Endothelial cell of umbilical vein (primary cell): ENCODE data around the gene NCKAP5.

Experiments
- CTCF ChIP-seq, 2 donors: IDR thresholded peaks; 1 replicate in 1 of 2; 2 replicates in 1 of 2; pipeline ENCODE4 v1.5.1; 2011; ENCODE audit warnings: low read length in 2 of 2, mild to moderate bottlenecking in 2 of 2, moderate library complexity in 2 of 2, control low read depth in 1 of 2, inconsistent platforms in 1 of 2, low read depth in 1 of 2; ENCODE audit not compliant: insufficient read depth in 1 of 2; ENCODE audit errors: extremely low read depth in 1 of 2
- EZH2 ChIP-seq: IDR thresholded peaks from 2 replicates; pipeline ENCODE4 v1.6.1; 2012; ENCODE audit warnings: borderline replicate concordance, low read depth, mild to moderate bottlenecking, moderate library complexity, low read length, inconsistent platforms; ENCODE audit not compliant: severe bottlenecking
- JUN ChIP-seq: IDR thresholded peaks from 2 replicates; pipeline ENCODE4 v1.6.1; 2011; ENCODE audit warnings: borderline replicate concordance, low read depth; ENCODE audit not compliant: insufficient read length, insufficient read depth
- MAX ChIP-seq: IDR thresholded peaks from 2 replicates; pipeline ENCODE4 v1.6.1; 2011; ENCODE audit not compliant: insufficient read depth, insufficient read length
- MYC ChIP-seq: IDR thresholded peaks from one replicate; pipeline ENCODE4 v1.6.1; 2011; ENCODE audit warnings: mild to moderate bottlenecking, low read depth, low read length
- POLR2AphosphoS5 ChIP-seq: IDR thresholded peaks from 2 replicates; pipeline ENCODE4 v1.6.1; 2012; ENCODE audit warnings: low read depth, mild to moderate bottlenecking, control low read depth, low read length, moderate library complexity; ENCODE audit not compliant: insufficient read depth

- no peak for TF ChIP-seq CTCF (IDR thresholded peaks at IDR 0.05; ENCODE audit: extremely low read depth in 1 of 2, insufficient read depth in 1 of 2, low read depth in 1 of 2, low read length in 2 of 2)
- TF ChIP-seq POLR2AphosphoS5: no peak
- TF ChIP-seq EZH2: no peak
- TF ChIP-seq JUN: no peak
- TF ChIP-seq MAX: no peak
- no peak for TF ChIP-seq MYC
Measured at GRCh38 chr2:132733094-132733493, 835.2 kb downstream of the NCKAP5 start.
